Measurements from ENCODE around the gene KCNH8. TPM values are rescaled to one million over a fixed set of nuclear protein-coding genes. Genes with fewer than 3 reads are reported as not detected.

KCNH8 gene
- total RNA-seq, 1 donor from 2014 or later = not detected

DNA sequence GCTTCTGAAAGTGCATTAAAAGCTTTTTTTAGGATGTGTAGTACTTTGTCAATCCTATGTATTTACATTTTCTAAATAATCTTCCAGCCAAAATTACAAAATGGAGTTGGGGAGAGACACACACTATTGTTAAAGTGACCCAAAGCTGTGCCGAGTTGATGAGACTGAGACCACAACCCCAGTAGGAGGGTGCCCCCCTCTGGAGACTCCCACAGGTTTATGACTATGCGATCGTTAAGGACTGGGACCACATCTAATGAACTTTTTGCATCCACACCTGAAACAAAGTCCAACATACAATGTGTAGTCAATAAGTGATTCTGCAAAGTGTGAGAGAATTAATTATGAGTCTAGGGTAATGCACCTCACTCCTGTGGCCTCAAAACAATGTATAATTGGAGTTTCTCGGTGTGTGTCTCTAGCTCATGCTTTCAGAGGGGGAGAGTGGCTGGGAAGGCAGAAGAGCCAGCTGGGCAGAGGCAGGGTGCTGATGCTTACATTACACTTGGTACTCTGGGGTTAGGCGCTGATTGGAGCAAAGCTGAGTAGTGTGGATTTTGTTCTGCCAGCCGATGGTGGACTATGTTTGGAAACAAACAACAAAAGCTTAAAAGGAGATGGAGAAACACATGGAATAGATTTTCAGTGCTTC is 102.8 kb downstream of the KCNH8 start:
- no peak for DNase-seq (ENCODE audit: low spot score)

GRCh38 chr3:19254189-19254588 is 105.9 kb downstream of the KCNH8 start:
- no peak for DNase-seq (ENCODE audit: low spot score)

- no peak for DNase-seq (ENCODE audit: low spot score)
Observed at GRCh38 chr3:19254784-19255338, 106.6 kb downstream of the KCNH8 start.

DNA sequence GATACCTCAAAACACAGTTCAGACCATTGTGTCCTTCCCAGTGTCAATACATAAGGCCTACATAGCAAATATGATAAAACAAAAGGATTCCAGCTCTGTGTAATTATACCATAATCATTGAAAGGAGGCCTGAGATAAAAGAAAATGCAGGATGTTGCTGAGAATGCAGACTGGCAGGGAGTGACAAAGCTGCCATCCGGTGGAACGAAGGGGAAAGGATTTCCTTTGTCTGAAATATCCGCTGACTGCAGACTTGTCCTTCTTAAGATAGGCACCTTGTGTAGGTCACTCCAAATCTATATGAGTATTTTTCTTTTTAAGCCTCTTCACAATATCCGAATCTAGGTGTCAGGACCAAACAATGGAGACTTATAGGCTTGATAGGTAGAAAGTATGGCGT is 108.0 kb downstream of the KCNH8 start:
- no peak for DNase-seq (ENCODE audit: low spot score)

DNA sequence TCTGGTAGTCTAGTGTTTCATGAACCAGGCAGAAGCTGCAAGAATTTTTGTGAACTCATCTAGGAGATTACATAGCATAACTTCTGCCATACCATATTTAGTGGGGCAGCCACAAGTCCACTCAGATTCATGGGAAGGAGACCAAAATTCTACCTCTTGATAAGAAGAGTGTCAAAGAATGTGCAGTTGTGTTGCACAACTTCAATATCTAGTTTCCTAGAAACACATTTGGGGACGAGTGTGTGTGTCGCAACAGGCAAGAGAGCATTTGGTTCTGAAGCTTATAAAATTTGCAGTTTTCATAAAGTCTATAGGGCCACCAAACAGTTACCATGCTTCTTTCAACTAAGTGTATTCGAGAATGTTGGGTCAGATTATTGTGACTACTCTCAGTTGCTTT is 115.3 kb downstream of the KCNH8 start:
- no peak for DNase-seq (ENCODE audit: low spot score)

GRCh38 chr3:19264424-19264823 is 116.1 kb downstream of the KCNH8 start:
- DNase-seq (ENCODE audit: low spot score) = no peak

DNA sequence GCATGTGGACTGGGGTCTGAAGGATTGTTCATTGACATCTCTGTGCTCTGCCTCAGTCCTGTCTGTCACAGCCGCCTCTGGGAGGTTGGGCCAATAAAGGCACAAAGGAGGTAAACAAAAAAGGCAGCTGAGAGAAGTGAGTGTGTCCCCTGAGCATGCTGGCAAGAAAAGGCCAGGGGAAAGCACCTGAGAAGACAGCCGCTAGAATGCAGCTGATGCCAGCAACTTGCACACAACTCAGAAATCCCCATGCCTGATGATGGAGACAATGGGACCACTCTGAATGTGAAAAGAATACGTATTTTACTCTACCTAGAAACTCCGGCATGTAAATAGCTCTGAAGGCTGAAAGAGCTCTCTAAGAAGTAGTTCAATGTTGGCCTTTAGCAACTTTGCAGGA is 118.7 kb downstream of the KCNH8 start:
- no peak for DNase-seq (ENCODE audit: low spot score)

GRCh38 chr3:19270481-19270880 is 122.2 kb downstream of the KCNH8 start:
- no peak for DNase-seq (ENCODE audit: low spot score)

DNA sequence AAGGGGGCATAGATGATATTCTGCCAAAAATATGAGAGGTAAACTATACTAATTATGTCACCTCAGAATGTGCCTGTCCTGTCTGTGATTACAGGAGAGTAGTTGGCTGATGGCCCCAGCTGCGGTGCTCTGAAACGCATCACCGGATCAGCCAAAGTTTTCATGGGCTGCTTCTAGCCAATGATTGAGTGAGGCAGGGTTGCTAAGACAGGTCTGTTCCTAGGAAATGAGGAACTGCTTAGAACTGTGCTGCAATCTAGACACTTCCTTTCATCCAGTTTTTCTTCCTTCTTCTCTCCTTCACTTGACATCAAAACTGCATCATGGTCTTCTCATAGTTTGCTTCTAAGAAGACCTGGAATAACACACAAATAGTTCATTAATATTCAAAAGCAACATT is 124.0 kb downstream of the KCNH8 start:
- no peak for DNase-seq (ENCODE audit: low spot score)

DNA sequence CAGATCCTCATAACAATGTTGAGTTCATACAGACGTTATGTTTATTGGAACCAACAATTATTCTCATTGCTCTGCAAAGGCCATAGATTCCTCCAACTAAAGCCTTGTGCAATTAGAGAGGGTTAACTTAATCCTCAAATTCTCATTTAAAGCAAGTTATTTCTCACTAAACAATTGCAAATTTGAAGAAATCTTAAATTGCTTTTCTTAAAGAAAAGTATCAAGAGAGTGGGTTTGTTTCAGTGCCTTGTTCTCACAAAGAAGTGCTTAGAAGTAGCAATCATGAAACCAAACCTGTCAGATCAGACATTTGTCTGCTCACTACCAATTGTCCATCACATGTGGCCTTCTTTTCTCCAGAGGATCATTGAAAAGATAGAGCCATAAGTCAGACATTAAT is 124.8 kb downstream of the KCNH8 start:
- no peak for DNase-seq (ENCODE audit: low spot score)

GRCh38 chr3:19274576-19274975 is 126.3 kb downstream of the KCNH8 start:
- no peak for DNase-seq (ENCODE audit: low spot score)

DNA sequence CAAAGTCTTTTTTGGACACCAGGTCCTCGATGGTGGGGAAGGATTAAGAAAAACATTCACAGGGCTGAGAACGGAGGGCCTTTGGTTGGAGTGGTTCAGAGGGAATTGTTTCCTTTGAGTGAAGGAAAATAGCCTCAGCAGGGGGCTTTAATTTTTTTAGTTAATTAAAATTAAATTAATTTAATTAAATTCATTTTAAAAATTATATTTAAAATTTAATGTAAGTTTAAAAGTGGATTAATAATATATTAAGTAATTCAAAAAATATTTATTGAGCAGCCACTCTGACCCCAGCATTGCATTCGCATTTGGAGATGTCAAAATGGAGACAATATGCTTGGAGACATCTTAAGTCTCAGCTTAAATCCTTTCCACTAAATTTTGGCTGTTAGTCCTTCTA is 136.7 kb downstream of the KCNH8 start:
- DNase-seq (ENCODE audit: low spot score) = no peak

- DNase-seq (ENCODE audit: low spot score) = no peak
Observed at GRCh38 chr3:19293295-19293694, 145.0 kb downstream of the KCNH8 start.

- no peak for DNase-seq (ENCODE audit: low spot score)
Observed at GRCh38 chr3:19295208-19295607, 146.9 kb downstream of the KCNH8 start.

DNA sequence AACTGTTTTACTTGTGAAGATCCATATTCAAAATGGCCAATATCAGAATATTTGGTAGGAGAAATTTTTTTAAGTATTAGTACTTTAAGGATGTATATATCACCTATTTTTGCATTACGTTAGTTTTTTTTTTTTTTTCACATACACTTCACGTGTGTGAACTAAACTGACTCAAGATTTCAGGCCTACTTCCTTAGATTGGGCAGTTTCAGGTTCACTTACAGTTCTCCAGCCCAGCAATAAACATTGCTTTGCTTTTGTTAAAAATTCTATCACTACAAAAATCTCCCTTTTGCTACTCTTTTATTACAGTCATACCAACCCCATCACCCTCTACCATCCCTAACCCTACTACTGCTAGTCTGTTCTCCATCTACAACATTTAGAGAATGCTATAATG is 183.6 kb downstream of the KCNH8 start:
- no peak for DNase-seq (ENCODE audit: low spot score)

DNA sequence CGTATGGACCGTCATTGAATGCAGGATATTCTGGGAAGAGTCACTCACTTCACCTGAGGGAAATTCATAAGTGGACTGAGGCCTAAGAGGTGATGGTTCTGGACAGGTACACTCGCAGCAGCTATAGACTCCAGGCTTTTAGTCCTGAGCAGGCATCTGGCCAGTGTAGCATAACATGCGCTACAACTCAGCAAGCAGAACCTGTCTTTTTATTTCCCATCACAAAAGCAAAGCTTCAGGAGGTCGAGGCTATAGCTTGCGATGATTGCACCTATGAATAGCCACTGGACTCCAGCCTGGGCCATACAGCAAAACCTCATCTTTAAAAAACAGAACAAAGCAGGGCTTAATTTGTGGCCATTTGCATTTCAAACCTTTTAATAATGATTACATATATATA is 185.8 kb downstream of the KCNH8 start:
- DNase-seq (ENCODE audit: low spot score) = no peak

DNA sequence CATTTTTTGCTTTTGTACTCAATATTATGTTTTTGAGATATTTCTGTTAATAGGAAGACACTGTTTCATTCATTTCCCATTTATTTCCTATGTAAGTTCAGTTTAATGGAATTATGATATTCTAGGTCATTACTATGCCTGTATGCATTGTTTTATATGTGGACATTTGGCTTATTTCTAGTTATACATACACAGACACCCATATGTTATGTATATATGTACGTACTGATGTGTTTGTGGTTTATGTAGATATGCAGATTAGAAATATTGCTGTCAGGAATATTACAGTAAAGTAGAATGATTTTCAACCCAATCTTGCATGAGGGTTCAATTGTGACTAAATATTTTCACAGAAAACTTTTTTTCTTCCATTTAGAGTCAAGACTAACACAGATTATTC is 190.5 kb downstream of the KCNH8 start:
- no peak for DNase-seq (ENCODE audit: low spot score)

GRCh38 chr3:19342389-19342788 is 194.1 kb downstream of the KCNH8 start:
- DNase-seq (ENCODE audit: low spot score) = no peak

- DNase-seq (ENCODE audit: low spot score) = no peak
Observed at GRCh38 chr3:19346759-19347158, 198.4 kb downstream of the KCNH8 start.

GRCh38 chr3:19347671-19348070 is 199.4 kb downstream of the KCNH8 start:
- DNase-seq (ENCODE audit: low spot score) = no peak

- no peak for DNase-seq (ENCODE audit: low spot score)
Observed at GRCh38 chr3:19348500-19348899, 200.2 kb downstream of the KCNH8 start.

GRCh38 chr3:19348941-19349564 is 200.7 kb downstream of the KCNH8 start:
- DNase-seq (ENCODE audit: low spot score) = no peak

DNA sequence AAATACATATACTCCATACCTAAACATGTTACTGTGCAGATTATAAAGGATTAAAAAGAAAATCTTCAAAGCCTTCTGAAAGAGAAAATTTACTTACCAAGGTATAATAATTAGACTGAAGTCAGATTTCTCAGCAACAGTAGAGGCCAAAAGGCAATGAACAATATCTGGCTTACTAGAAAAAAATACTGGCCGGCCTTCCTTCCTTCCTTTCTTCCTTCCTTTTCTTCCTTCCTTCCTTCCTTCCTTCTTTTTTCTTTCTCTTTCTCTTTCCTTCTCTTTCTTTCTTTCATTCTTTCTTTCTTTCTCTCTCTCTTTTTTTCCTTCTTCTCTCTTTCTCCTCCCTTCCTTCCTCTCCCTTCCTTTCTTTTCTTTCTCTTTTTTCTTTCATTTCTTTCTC is 209.6 kb downstream of the KCNH8 start:
- DNase-seq (ENCODE audit: low spot score) = no peak
